GM12872 (cell line): ENCODE results near the gene RAD51B.

Experiments
- TF ChIP-seq, protein P1 (sequence below): IDR thresholded peaks from 3 replicates; pipeline ENCODE4 v1.5.1; 2011; ENCODE audit warnings: low read depth, mild to moderate bottlenecking, low read length, moderate library complexity; ENCODE audit not compliant: insufficient read depth

Gene RAD51B

GRCh38 chr14:68439676-68440075 is 620.1 kb downstream of the RAD51B start:
- TF ChIP-seq, protein P1, sequence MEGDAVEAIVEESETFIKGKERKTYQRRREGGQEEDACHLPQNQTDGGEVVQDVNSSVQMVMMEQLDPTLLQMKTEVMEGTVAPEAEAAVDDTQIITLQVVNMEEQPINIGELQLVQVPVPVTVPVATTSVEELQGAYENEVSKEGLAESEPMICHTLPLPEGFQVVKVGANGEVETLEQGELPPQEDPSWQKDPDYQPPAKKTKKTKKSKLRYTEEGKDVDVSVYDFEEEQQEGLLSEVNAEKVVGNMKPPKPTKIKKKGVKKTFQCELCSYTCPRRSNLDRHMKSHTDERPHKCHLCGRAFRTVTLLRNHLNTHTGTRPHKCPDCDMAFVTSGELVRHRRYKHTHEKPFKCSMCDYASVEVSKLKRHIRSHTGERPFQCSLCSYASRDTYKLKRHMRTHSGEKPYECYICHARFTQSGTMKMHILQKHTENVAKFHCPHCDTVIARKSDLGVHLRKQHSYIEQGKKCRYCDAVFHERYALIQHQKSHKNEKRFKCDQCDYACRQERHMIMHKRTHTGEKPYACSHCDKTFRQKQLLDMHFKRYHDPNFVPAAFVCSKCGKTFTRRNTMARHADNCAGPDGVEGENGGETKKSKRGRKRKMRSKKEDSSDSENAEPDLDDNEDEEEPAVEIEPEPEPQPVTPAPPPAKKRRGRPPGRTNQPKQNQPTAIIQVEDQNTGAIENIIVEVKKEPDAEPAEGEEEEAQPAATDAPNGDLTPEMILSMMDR = no peak

- TF ChIP-seq, protein P1 = no peak
These were observed 621.2 kb downstream of the RAD51B start for GRCh38 chr14:68440820-68441219.

DNA sequence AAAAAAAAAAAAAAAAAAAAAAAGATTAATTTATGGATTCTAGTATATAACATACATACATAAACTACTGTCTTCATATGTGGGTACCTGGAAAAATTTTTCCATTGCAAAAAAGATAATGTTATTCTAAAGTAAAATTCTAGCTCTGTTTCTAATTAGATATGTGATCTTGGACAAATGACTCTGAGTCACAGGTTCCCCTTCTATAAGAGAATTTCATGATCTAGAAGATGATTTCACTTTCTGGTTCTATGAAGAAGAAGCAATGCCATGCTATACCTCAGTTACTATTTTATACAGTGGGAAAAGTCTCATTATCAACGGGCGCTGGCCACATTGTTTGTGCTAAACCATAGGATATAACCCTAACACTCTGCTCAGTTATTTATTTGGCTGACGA is 622.0 kb downstream of the RAD51B start:
- TF ChIP-seq, protein P1 = no peak

GRCh38 chr14:68442828-68443629 is 623.5 kb downstream of the RAD51B start:
- TF ChIP-seq, protein P1 = no peak

DNA sequence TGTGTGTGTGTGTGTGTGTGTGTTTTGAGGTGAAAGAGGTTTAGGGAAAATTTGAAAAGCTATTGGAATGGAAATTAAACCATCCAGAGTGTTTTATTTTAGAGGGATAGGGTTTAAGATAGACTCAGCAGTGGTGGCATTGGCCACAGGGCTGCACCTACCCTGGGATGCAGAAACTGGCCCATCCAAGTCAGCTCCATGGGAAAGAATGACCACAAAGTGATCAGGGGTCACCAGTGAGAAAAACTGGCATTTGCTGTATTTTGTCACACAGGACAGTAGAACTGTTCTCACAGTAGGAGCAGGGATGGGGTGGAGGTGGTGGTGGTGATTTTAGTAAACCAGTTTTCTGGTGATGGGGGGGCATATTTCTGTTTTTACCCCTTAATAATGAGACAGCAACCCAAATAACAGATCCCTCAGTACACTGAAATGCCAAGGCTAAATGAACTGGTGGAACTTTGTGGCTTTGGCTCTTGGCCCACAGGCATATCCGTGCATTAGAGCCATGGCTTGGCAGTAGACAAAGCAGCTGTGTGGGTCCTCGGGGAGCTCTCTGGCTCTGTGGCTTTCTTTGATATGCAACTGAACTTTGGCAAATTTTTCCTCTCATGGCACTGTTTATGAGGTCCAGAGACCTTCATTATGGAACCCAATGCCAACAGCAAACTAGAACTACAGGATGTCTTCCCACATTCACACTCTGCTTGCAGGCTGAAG is 625.0 kb downstream of the RAD51B start:
- TF ChIP-seq, protein P1 = no peak

DNA sequence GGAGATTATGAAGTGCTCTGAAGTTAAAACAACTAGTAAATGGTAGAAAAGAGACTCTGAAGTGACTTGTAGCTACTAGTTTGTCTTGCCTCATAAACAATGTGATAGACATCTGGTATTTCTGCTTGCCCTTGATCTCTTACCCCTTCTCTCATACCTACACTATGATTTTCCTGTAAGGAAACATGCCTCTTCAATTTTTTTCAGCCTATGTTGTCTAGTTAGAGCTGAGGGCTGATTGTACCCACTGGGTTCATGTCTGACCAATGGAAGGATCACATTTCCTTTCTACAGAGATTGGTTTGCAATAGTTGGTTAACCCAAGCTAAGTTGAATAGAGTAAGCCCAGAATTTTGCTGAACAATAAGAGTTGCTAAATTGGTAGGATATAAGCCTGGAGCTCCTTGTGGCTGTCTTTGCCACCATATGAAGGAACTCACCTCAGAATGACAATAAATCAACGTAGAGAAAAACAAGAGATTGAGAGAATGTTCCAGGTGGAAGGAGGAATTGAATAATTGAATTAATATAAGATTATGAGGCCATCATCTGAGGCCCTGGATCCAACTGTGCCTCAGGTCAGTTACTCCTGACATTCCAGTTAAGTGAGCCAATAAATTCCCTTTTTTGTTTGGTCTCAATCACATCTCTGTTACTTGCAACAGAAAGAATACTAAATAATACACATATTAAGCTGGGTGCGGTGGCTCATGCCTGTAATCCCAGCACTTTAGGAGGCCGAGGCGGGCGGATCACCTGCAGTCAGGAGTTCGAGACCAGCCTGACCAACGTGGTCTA is 626.9 kb downstream of the RAD51B start:
- TF ChIP-seq, protein P1 = no peak
